ENCODE measurements around the gene TBC1D22B. TPM values are rescaled to one million over a fixed set of nuclear protein-coding genes. Genes with fewer than 3 reads are reported as not detected.

The TBC1D22B gene
- total and polyA plus RNA-seq, 9 of the 15 experiments (the other 6 are each of a cell fraction or from before 2014, with no cell fraction given) = 4.8 to 24.2 (median 13.5) TPM

DNA sequence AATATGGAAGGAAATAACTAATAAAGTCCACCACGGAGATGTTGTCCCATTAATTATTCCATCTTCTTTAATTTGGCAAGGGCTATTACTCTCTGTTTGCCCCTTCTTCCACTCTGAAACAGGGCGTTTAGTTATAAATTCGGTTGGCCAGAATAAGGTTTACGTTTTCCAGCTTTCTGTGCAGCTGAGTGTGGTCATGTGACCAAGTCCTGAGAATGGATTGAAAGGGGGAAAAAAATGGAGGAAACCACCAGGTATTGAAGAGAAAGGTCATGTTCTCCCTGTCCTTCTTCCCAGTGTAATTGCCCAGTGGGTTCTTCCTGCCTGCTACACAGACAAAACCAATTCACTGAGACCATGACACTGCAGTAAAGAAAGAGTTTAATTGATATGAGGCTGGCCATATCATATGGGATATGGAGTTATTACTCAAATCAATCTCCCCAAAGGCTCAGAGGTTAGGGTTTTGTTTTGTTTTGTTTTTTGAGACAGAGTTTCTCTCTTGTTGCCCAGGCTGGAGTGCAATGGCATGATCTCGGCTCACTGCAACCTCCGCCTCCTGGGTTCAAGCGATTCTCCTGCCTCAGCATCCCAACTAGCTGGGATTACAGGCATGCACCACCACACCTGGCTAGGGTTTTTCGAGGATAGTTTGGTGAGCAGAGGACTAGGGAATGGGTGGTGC, 14.3 kb upstream of the TBC1D22B start (continued):
- TF ChIP-seq CBFA2T2 (conservative IDR thresholded peaks at IDR 0.05) = peak; percentile 2; the same call in 1 of the 2 replicates
- TF ChIP-seq, protein P1, sequence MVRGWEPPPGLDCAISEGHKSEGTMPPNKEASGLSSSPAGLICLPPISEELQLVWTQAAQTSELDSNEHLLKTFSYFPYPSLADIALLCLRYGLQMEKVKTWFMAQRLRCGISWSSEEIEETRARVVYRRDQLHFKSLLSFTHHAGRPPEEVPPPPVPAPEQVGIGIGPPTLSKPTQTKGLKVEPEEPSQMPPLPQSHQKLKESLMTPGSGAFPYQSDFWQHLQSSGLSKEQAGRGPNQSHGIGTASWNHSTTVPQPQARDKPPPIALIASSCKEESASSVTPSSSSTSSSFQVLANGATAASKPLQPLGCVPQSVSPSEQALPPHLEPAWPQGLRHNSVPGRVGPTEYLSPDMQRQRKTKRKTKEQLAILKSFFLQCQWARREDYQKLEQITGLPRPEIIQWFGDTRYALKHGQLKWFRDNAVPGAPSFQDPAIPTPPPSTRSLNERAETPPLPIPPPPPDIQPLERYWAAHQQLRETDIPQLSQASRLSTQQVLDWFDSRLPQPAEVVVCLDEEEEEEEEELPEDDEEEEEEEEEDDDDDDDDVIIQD (CRISPR knock-in tag; IDR thresholded peaks at IDR 0.05) = no peak
- TF ChIP-seq BCOR (IDR thresholded peaks at IDR 0.05) = 0 out of 2 replicates have a peak, but pooled peaks have one; percentile 24
- no peak for TF ChIP-seq PHTF2 (CRISPR knock-in tag; IDR thresholded peaks at IDR 0.05)
- TF ChIP-seq, protein P2, sequence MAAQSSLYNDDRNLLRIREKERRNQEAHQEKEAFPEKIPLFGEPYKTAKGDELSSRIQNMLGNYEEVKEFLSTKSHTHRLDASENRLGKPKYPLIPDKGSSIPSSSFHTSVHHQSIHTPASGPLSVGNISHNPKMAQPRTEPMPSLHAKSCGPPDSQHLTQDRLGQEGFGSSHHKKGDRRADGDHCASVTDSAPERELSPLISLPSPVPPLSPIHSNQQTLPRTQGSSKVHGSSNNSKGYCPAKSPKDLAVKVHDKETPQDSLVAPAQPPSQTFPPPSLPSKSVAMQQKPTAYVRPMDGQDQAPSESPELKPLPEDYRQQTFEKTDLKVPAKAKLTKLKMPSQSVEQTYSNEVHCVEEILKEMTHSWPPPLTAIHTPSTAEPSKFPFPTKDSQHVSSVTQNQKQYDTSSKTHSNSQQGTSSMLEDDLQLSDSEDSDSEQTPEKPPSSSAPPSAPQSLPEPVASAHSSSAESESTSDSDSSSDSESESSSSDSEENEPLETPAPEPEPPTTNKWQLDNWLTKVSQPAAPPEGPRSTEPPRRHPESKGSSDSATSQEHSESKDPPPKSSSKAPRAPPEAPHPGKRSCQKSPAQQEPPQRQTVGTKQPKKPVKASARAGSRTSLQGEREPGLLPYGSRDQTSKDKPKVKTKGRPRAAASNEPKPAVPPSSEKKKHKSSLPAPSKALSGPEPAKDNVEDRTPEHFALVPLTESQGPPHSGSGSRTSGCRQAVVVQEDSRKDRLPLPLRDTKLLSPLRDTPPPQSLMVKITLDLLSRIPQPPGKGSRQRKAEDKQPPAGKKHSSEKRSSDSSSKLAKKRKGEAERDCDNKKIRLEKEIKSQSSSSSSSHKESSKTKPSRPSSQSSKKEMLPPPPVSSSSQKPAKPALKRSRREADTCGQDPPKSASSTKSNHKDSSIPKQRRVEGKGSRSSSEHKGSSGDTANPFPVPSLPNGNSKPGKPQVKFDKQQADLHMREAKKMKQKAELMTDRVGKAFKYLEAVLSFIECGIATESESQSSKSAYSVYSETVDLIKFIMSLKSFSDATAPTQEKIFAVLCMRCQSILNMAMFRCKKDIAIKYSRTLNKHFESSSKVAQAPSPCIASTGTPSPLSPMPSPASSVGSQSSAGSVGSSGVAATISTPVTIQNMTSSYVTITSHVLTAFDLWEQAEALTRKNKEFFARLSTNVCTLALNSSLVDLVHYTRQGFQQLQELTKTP (IDR thresholded peaks at IDR 0.05; ENCODE audit: low read depth in 1 of 2, partially characterized antibody in 2 of 2) = peak in 1 of 2 experiments; percentile 12
- TF ChIP-seq, protein P3, sequence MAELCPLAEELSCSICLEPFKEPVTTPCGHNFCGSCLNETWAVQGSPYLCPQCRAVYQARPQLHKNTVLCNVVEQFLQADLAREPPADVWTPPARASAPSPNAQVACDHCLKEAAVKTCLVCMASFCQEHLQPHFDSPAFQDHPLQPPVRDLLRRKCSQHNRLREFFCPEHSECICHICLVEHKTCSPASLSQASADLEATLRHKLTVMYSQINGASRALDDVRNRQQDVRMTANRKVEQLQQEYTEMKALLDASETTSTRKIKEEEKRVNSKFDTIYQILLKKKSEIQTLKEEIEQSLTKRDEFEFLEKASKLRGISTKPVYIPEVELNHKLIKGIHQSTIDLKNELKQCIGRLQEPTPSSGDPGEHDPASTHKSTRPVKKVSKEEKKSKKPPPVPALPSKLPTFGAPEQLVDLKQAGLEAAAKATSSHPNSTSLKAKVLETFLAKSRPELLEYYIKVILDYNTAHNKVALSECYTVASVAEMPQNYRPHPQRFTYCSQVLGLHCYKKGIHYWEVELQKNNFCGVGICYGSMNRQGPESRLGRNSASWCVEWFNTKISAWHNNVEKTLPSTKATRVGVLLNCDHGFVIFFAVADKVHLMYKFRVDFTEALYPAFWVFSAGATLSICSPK (IDR thresholded peaks at IDR 0.05; ENCODE audit: borderline replicate concordance) = no peak
- 0 out of 2 replicates have a peak, but pooled peaks have one; percentile 53 for TF ChIP-seq NFE2 (IDR thresholded peaks at IDR 0.05; ENCODE audit: low read depth)
- TF ChIP-seq, protein P4, sequence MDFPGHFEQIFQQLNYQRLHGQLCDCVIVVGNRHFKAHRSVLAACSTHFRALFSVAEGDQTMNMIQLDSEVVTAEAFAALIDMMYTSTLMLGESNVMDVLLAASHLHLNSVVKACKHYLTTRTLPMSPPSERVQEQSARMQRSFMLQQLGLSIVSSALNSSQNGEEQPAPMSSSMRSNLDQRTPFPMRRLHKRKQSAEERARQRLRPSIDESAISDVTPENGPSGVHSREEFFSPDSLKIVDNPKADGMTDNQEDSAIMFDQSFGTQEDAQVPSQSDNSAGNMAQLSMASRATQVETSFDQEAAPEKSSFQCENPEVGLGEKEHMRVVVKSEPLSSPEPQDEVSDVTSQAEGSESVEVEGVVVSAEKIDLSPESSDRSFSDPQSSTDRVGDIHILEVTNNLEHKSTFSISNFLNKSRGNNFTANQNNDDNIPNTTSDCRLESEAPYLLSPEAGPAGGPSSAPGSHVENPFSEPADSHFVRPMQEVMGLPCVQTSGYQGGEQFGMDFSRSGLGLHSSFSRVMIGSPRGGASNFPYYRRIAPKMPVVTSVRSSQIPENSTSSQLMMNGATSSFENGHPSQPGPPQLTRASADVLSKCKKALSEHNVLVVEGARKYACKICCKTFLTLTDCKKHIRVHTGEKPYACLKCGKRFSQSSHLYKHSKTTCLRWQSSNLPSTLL (IDR thresholded peaks at IDR 0.05) = 0 out of 2 replicates have a peak, but pooled peaks have one; percentile 35
- TF ChIP-seq NR4A1 (CRISPR knock-in tag; IDR thresholded peaks at IDR 0.05) = no peak
- TF ChIP-seq NR4A1 (tag; IDR thresholded peaks at IDR 0.05) = 0 out of 2 replicates have a peak, but pooled peaks have one; percentile 23
- no peak for TF ChIP-seq MYNN (IDR thresholded peaks at IDR 0.05)
- no peak for TF ChIP-seq MYNN (CRISPR knock-in tag; IDR thresholded peaks at IDR 0.05)
- no peak for TF ChIP-seq ZNF780A (CRISPR knock-in tag; IDR thresholded peaks at IDR 0.05)
- TF ChIP-seq, protein P5, sequence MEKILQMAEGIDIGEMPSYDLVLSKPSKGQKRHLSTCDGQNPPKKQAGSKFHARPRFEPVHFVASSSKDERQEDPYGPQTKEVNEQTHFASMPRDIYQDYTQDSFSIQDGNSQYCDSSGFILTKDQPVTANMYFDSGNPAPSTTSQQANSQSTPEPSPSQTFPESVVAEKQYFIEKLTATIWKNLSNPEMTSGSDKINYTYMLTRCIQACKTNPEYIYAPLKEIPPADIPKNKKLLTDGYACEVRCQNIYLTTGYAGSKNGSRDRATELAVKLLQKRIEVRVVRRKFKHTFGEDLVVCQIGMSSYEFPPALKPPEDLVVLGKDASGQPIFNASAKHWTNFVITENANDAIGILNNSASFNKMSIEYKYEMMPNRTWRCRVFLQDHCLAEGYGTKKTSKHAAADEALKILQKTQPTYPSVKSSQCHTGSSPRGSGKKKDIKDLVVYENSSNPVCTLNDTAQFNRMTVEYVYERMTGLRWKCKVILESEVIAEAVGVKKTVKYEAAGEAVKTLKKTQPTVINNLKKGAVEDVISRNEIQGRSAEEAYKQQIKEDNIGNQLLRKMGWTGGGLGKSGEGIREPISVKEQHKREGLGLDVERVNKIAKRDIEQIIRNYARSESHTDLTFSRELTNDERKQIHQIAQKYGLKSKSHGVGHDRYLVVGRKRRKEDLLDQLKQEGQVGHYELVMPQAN (IDR thresholded peaks at IDR 0.05; ENCODE audit: borderline replicate concordance) = peak; percentile 62; the same call in 1 of the 2 replicates
- TF ChIP-seq HDAC1 (IDR thresholded peaks at IDR 0.05) = peak in 1 of 2 experiments; percentile 41; a peak in 1 of 4 replicates
- TF ChIP-seq, protein P6, sequence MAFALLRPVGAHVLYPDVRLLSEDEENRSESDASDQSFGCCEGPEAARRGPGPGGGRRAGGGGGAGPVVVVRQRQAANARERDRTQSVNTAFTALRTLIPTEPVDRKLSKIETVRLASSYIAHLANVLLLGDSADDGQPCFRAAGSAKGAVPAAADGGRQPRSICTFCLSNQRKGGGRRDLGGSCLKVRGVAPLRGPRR (CRISPR knock-in tag; IDR thresholded peaks at IDR 0.05) = 0 out of 2 replicates have a peak, but pooled peaks have one; percentile 29
